Measurements from ENCODE around the gene VAV2.

The VAV2 gene

DNA sequence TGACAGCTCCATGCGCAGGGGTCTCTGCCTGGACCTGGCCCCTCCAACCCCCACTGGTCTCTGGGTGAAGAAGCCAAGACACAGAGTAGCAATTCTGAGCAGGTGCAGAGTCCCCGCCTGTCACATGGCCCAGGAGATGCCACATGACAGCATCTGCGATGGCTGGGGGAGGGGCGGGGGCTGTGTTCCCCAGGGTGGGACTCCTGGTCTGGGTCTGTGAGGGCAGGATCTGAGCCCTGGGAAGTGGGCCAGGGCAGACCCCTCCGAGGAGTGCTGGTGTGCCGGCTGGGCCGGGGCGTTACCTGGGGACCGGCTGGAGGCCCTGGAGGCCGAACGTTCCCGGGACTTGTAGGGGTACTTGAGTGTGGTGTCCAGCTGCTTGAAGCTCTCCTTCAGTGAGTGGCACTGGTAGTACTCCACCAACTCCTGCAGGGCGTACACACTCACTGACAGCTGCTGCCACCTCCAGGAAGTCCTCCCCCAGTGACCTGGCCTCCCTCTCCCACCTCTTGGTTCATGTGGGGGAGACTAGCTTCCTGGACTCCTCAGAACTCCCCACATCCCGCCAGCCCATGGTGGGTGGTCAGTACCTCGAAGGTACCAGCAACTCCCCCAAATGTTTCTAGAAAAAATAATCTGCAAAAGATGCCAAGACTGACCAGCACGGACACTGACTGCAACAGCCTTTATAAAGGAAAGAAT, 221.9 kb downstream of the VAV2 start:
- H4K12ac ChIP-seq (ENCODE audit: low read depth, low read length), result peak overlapping the region; percentile 12

DNA sequence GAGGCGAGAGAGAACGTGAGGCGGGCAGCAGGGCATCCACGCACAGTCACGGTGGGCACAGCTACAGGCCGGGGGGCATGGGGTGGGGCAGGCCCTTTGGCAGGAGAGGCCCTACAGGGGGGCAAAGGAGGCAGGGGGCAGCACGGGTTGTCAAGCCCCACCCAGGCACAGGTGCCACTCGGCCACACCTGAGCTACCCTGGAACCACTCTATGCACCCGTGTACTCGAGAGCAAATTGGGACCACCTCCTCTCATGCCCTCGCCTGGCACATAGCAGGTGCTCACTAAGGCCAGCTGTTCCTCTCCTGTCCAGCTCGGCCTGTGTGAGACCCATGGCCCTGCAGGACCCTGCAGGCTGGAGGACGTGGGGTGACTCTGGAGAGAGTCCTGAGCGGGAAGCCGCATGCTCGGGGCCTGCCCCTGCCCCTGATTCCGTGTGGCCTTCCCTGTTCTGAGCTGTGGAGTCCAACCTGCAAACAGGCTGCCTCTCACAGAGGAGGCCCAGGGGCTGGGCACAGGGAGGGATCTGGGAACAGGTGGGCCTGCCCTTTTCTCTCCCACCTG, 222.5 kb downstream of the VAV2 start:
- Histone ChIP-seq H3K9me3 (ENCODE audit: insufficient read depth, low read depth, low read length) (peaks cover 17% of the 10 kb centered on the region), H2AFZ (ENCODE audit: insufficient read depth, low read length, poor library complexity) (no peak overlapping the region), H3K27me3 (ENCODE audit: insufficient read depth, low read length) (no peaks in the 10 kb centered on the region), H2BK12ac (ENCODE audit: low read length) (no peak overlapping the region), H3K4me3 (ENCODE audit: low read depth, low read length) (no peak overlapping the region), H3K23ac (ENCODE audit: low read length) (no peak overlapping the region), H2BK120ac (ENCODE audit: insufficient read depth, low read length, poor library complexity) (no peak overlapping the region), H3K18ac (ENCODE audit: low read length) (no peak overlapping the region), H4K12ac (ENCODE audit: low read depth, low read length) (no peak overlapping the region), H3K79me2 (ENCODE audit: control insufficient read depth, insufficient read depth, low read length, poor library complexity) (no peaks in the 10 kb centered on the region), H3K14ac (ENCODE audit: low read length) (no peak overlapping the region), H3K4me2 (ENCODE audit: low read length) (no peak overlapping the region), H3K79me1 (ENCODE audit: low read length) (no peaks in the 10 kb centered on the region), H4K91ac (ENCODE audit: low read depth, low read length) (no peak overlapping the region), H3K4me1 (ENCODE audit: control insufficient read depth in 1 of 2, insufficient read depth in 2 of 2, low read length in 2 of 2) (no peaks in the 10 kb centered on the region), H2BK5ac (ENCODE audit: low read depth, low read length, poor library complexity) (no peak overlapping the region), H3K27ac (ENCODE audit: low read depth, low read length) (no peak overlapping the region), H2AK5ac (ENCODE audit: low read length) (no peak overlapping the region), H3K9ac (ENCODE audit: low read length) (no peak overlapping the region), H4K8ac (ENCODE audit: low read depth, low read length) (no peak overlapping the region), H3K4ac (ENCODE audit: low read depth, low read length) (no peak overlapping the region), H3K36me3 (ENCODE audit: control insufficient read depth in 1 of 2, insufficient read depth in 2 of 2, low read length in 2 of 2) (peaks cover 63 to 67% of the 10 kb centered on the region in 2 experiments)
- WGBS (ENCODE audit: extremely low coverage, insufficient coverage, insufficient read length), result no CpG with 5 or more reads among the region's 17 CpGs
- DNase-seq, result no peak

More for the DNA sequence above, 221.9 kb downstream of the VAV2 start:
- H3K4me1 ChIP-seq (ENCODE audit: control insufficient read depth in 1 of 2, insufficient read depth in 2 of 2, low read length in 2 of 2), result no peaks in the 10 kb centered on the region
- H4K91ac ChIP-seq (ENCODE audit: low read depth, low read length), result no peak overlapping the region
- H3K36me3 ChIP-seq (ENCODE audit: control insufficient read depth in 1 of 2, insufficient read depth in 2 of 2, low read length in 2 of 2), result peaks cover 69 to 73% of the 10 kb centered on the region in 2 experiments
- no peak overlapping the region for H3K4ac ChIP-seq (ENCODE audit: low read depth, low read length)
- no peak overlapping the region for H2AFZ ChIP-seq (ENCODE audit: insufficient read depth, low read length, poor library complexity)
- H3K4me3 ChIP-seq (ENCODE audit: low read depth, low read length), result no peak overlapping the region
- no peak overlapping the region for H2BK5ac ChIP-seq (ENCODE audit: low read depth, low read length, poor library complexity)
- DNase-seq, result no peak
- H2BK12ac ChIP-seq (ENCODE audit: low read length), result no peak overlapping the region
- H4K8ac ChIP-seq (ENCODE audit: low read depth, low read length), result no peak overlapping the region
- no peak overlapping the region for H2BK120ac ChIP-seq (ENCODE audit: insufficient read depth, low read length, poor library complexity)
- no peak overlapping the region for H3K4me2 ChIP-seq (ENCODE audit: low read length)
- no peak overlapping the region for H3K9ac ChIP-seq (ENCODE audit: low read length)
- no peak overlapping the region for H3K23ac ChIP-seq (ENCODE audit: low read length)
- no peak overlapping the region for H2AK5ac ChIP-seq (ENCODE audit: low read length)
- WGBS (ENCODE audit: extremely low coverage, insufficient coverage, insufficient read length), result no CpG with 5 or more reads among the region's 16 CpGs
- no peak overlapping the region for H3K14ac ChIP-seq (ENCODE audit: low read length)
- no peaks in the 10 kb centered on the region for H3K79me1 ChIP-seq (ENCODE audit: low read length)
- no peak overlapping the region for H3K27ac ChIP-seq (ENCODE audit: low read depth, low read length)
- H3K27me3 ChIP-seq (ENCODE audit: insufficient read depth, low read length), result no peaks in the 10 kb centered on the region
- no peaks in the 10 kb centered on the region for H3K79me2 ChIP-seq (ENCODE audit: control insufficient read depth, insufficient read depth, low read length, poor library complexity)
- peaks cover 20% of the 10 kb centered on the region for H3K9me3 ChIP-seq (ENCODE audit: insufficient read depth, low read depth, low read length)
- no peak overlapping the region for H3K18ac ChIP-seq (ENCODE audit: low read length)

DNA sequence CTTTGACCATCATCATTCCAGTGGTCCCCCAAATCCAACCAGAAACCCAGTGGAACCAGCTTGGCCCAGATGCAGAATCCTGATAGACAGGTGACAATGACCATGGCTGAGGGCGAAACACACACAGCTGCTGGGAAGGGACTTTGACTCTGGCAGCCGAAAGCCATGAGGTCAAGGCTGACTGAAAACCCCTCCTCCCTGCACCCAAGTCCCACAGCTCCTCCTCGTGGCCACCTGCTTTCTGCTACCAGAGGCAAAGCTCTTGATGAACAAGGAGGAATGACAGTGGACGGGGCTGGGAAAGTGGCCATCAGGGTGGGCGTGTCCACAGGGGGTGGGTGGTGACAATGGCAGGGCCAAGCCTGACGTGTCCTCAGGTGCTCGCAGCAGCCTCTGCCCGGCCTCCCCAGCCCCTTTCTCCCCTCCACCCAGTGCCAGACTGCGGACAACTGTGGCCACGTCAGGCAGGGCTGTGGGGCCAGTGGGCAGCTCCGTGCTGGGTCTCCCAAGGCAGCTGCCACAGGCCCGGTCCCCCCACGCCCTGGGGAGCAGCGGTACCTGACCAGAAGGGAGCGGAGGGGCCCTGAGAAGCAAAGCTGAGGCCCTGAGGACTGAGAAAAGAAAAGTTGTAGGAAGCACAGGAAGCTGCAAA, 223.1 kb downstream of the VAV2 start:
- DNase-seq, result peak in 1 of 2 donors; percentile 23
- WGBS (ENCODE audit: extremely low coverage, insufficient coverage, insufficient read length), result no CpG with 5 or more reads among the region's 15 CpGs
- no peak overlapping the region for H4K91ac ChIP-seq (ENCODE audit: low read depth, low read length)
- H4K8ac ChIP-seq (ENCODE audit: low read depth, low read length), result no peak overlapping the region
- H2BK5ac ChIP-seq (ENCODE audit: low read depth, low read length, poor library complexity), result no peak overlapping the region
- H3K4me2 ChIP-seq (ENCODE audit: low read length), result no peak overlapping the region
- no peak overlapping the region for H4K12ac ChIP-seq (ENCODE audit: low read depth, low read length)
- H2BK120ac ChIP-seq (ENCODE audit: insufficient read depth, low read length, poor library complexity), result no peak overlapping the region
- H3K4ac ChIP-seq (ENCODE audit: low read depth, low read length), result no peak overlapping the region
- no peak overlapping the region for H2BK12ac ChIP-seq (ENCODE audit: low read length)
- no peak overlapping the region for H3K27ac ChIP-seq (ENCODE audit: low read depth, low read length)
- H3K4me3 ChIP-seq (ENCODE audit: low read depth, low read length), result no peak overlapping the region
- peaks cover 58 to 63% of the 10 kb centered on the region in 2 experiments for H3K36me3 ChIP-seq (ENCODE audit: control insufficient read depth in 1 of 2, insufficient read depth in 2 of 2, low read length in 2 of 2)
- no peaks in the 10 kb centered on the region for H3K27me3 ChIP-seq (ENCODE audit: insufficient read depth, low read length)
- H3K79me2 ChIP-seq (ENCODE audit: control insufficient read depth, insufficient read depth, low read length, poor library complexity), result no peaks in the 10 kb centered on the region
- no peak overlapping the region for H3K9ac ChIP-seq (ENCODE audit: low read length)
- no peak overlapping the region for H3K23ac ChIP-seq (ENCODE audit: low read length)
- no peak overlapping the region for H3K14ac ChIP-seq (ENCODE audit: low read length)
- no peaks in the 10 kb centered on the region for H3K79me1 ChIP-seq (ENCODE audit: low read length)
- H2AK5ac ChIP-seq (ENCODE audit: low read length), result no peak overlapping the region
- no peak overlapping the region for H3K18ac ChIP-seq (ENCODE audit: low read length)
- H3K9me3 ChIP-seq (ENCODE audit: insufficient read depth, low read depth, low read length), result peaks cover 11% of the 10 kb centered on the region
- H3K4me1 ChIP-seq (ENCODE audit: control insufficient read depth in 1 of 2, insufficient read depth in 2 of 2, low read length in 2 of 2), result no peaks in the 10 kb centered on the region
- H2AFZ ChIP-seq (ENCODE audit: insufficient read depth, low read length, poor library complexity), result no peak overlapping the region

DNA sequence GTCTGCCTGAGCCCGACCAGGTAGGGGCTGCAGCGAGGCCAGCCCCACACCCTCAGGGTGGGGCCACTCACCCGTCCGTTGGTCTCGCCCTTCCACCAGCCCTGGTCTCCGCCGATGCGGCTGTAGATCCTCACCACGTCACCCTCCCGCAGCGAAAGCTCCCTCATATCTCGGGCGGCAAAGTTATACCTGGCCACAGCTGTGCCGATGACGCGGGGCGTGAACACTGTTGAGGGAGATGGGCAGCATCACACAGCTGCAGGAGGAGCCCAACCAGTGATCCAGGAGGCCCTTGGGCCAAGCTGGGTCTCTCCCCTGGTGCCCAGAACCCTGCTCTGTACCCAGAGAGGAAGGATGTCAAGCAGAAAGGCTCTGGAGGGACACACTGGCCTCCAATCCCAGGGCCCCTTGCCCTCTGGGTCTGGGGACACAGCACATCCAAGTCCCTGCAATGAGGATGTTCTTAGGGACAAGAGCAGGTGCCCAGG, 223.7 kb downstream of the VAV2 start:
- Histone ChIP-seq H2AK5ac (ENCODE audit: low read length) (no peak overlapping the region), H3K27me3 (ENCODE audit: insufficient read depth, low read length) (no peaks in the 10 kb centered on the region), H3K27ac (ENCODE audit: low read depth, low read length) (no peak overlapping the region), H3K23ac (ENCODE audit: low read length) (no peak overlapping the region), H2BK5ac (ENCODE audit: low read depth, low read length, poor library complexity) (no peak overlapping the region), H4K91ac (ENCODE audit: low read depth, low read length) (no peak overlapping the region), H3K4me1 (ENCODE audit: control insufficient read depth in 1 of 2, insufficient read depth in 2 of 2, low read length in 2 of 2) (no peaks in the 10 kb centered on the region), H3K4me2 (ENCODE audit: low read length) (no peak overlapping the region), H3K36me3 (ENCODE audit: control insufficient read depth in 1 of 2, insufficient read depth in 2 of 2, low read length in 2 of 2) (peaks cover 63 to 65% of the 10 kb centered on the region in 2 experiments), H4K12ac (ENCODE audit: low read depth, low read length) (no peak overlapping the region), H2BK12ac (ENCODE audit: low read length) (no peak overlapping the region), H2BK120ac (ENCODE audit: insufficient read depth, low read length, poor library complexity) (no peak overlapping the region), H3K14ac (ENCODE audit: low read length) (no peak overlapping the region), H2AFZ (ENCODE audit: insufficient read depth, low read length, poor library complexity) (no peak overlapping the region), H3K4ac (ENCODE audit: low read depth, low read length) (no peak overlapping the region), H3K18ac (ENCODE audit: low read length) (no peak overlapping the region), H3K9ac (ENCODE audit: low read length) (no peak overlapping the region), H3K4me3 (ENCODE audit: low read depth, low read length) (no peak overlapping the region), H3K79me1 (ENCODE audit: low read length) (no peaks in the 10 kb centered on the region), H3K9me3 (ENCODE audit: insufficient read depth, low read depth, low read length) (peaks cover 11% of the 10 kb centered on the region), H3K79me2 (ENCODE audit: control insufficient read depth, insufficient read depth, low read length, poor library complexity) (no peaks in the 10 kb centered on the region), H4K8ac (ENCODE audit: low read depth, low read length) (no peak overlapping the region)
- no peak for DNase-seq
- no CpG with 5 or more reads among the region's 17 CpGs for WGBS (ENCODE audit: extremely low coverage, insufficient coverage, insufficient read length)
